Measurements from ENCODE around the gene ABCB1. TPM values are rescaled to one million over a fixed set of nuclear protein-coding genes. Genes with fewer than 3 reads are reported as not detected.

ABCB1 gene
- total RNA-seq, 2 donors from 2014 or later: 2.3 to 3.9 TPM

- H3K4me1 ChIP-seq: no peaks in the 10 kb centered on the region
- TF ChIP-seq CTCF (IDR thresholded peaks at IDR 0.05) (no peak), POLR2A (IDR thresholded peaks at IDR 0.05) (no peak)
- H3K9me3 ChIP-seq: no peaks in the 10 kb centered on the region
- no peaks in the 10 kb centered on the region for H3K36me3 ChIP-seq (replicated peaks in 1 of 2; ENCODE audit: insufficient read depth in 1 of 2, low read depth in 2 of 2)
- H3K27me3 ChIP-seq: no peaks in the 10 kb centered on the region
- H3K27ac ChIP-seq: no peak overlapping the region
- 61 to 67% methylated on average over 3 of the region's 3 CpGs for WGBS, 2 donors
- DNase-seq (no peak), ATAC-seq (no peak)
- intact Hi-C loops (cut with DNase I): no loop called here
- H3K4me3 ChIP-seq: no peak overlapping the region
Measured at GRCh38 chr7:87517136-87517815, 83.4 kb downstream of the ABCB1 start.

- no peak for ATAC-seq
- Histone ChIP-seq H3K9me3 (no peaks in the 10 kb centered on the region), H3K36me3 (replicated peaks in 1 of 2; ENCODE audit: insufficient read depth in 1 of 2, low read depth in 2 of 2) (no peaks in the 10 kb centered on the region), H3K27me3 (no peaks in the 10 kb centered on the region), H3K4me1 (no peaks in the 10 kb centered on the region), H3K4me3 (no peak overlapping the region), H3K27ac (no peak overlapping the region)
- TF ChIP-seq POLR2A (IDR thresholded peaks at IDR 0.05) (no peak), CTCF (IDR thresholded peaks at IDR 0.05) (no peak)
- no peak for DNase-seq
- intact Hi-C loops (cut with DNase I): no loop called here
- WGBS, 2 donors: 72 to 75% methylated on average over 5 of the region's 5 CpGs
Measured at GRCh38 chr7:87513735-87514335, 86.8 kb downstream of the ABCB1 start.

GRCh38 chr7:87512906-87513305, 87.8 kb downstream of the ABCB1 start:
- Histone ChIP-seq H3K36me3 (replicated peaks in 1 of 2; ENCODE audit: insufficient read depth in 1 of 2, low read depth in 2 of 2) (no peaks in the 10 kb centered on the region), H3K4me1 (no peaks in the 10 kb centered on the region), H3K9me3 (no peaks in the 10 kb centered on the region), H3K4me3 (no peak overlapping the region), H3K27me3 (no peaks in the 10 kb centered on the region), H3K27ac (no peak overlapping the region)
- TF ChIP-seq POLR2A (IDR thresholded peaks at IDR 0.05): no peak
- TF ChIP-seq CTCF (IDR thresholded peaks at IDR 0.05): no peak
- intact Hi-C loops (cut with DNase I): no loop called here
- ATAC-seq (no peak), DNase-seq (no peak)
- 76 to 82% methylated on average over 4 of the region's 4 CpGs for WGBS, 2 donors

GRCh38 chr7:87511510-87511909, 89.2 kb downstream of the ABCB1 start:
- H3K36me3 ChIP-seq (replicated peaks in 1 of 2; ENCODE audit: insufficient read depth in 1 of 2, low read depth in 2 of 2): no peaks in the 10 kb centered on the region
- ATAC-seq (no peak), DNase-seq (no peak)
- H3K4me1 ChIP-seq: no peaks in the 10 kb centered on the region
- no peak for TF ChIP-seq POLR2A (IDR thresholded peaks at IDR 0.05)
- no peak for TF ChIP-seq CTCF (IDR thresholded peaks at IDR 0.05)
- 13 to 15% methylated on average over 1 of the region's 1 CpG for WGBS, 2 donors
- no peak overlapping the region for H3K27ac ChIP-seq
- intact Hi-C loops (cut with DNase I): no loop called here
- no peak overlapping the region for H3K4me3 ChIP-seq
- no peaks in the 10 kb centered on the region for H3K9me3 ChIP-seq
- H3K27me3 ChIP-seq: no peaks in the 10 kb centered on the region

GRCh38 chr7:87510411-87510875, 90.2 kb downstream of the ABCB1 start:
- intact Hi-C loops (cut with DNase I): no loop called here
- 73 to 92% methylated on average over 1 of the region's 1 CpG for WGBS, 2 donors

More at GRCh38 chr7:87510411-87510875, 90.2 kb downstream of the ABCB1 start:
- Histone ChIP-seq H3K9me3 (no peaks in the 10 kb centered on the region), H3K4me1 (no peaks in the 10 kb centered on the region), H3K27ac (no peak overlapping the region), H3K36me3 (replicated peaks in 1 of 2; ENCODE audit: insufficient read depth in 1 of 2, low read depth in 2 of 2) (no peaks in the 10 kb centered on the region), H3K4me3 (no peak overlapping the region), H3K27me3 (no peaks in the 10 kb centered on the region)
- ATAC-seq (no peak), DNase-seq (peak in 1 of 4 donors; percentile 9)
- no peak for TF ChIP-seq POLR2A (IDR thresholded peaks at IDR 0.05)
- no peak for TF ChIP-seq CTCF (IDR thresholded peaks at IDR 0.05)

Measured in body of pancreas (tissue), 4 donors.